ENCODE measurements around the gene ZRANB1.

Gene ZRANB1

DNA sequence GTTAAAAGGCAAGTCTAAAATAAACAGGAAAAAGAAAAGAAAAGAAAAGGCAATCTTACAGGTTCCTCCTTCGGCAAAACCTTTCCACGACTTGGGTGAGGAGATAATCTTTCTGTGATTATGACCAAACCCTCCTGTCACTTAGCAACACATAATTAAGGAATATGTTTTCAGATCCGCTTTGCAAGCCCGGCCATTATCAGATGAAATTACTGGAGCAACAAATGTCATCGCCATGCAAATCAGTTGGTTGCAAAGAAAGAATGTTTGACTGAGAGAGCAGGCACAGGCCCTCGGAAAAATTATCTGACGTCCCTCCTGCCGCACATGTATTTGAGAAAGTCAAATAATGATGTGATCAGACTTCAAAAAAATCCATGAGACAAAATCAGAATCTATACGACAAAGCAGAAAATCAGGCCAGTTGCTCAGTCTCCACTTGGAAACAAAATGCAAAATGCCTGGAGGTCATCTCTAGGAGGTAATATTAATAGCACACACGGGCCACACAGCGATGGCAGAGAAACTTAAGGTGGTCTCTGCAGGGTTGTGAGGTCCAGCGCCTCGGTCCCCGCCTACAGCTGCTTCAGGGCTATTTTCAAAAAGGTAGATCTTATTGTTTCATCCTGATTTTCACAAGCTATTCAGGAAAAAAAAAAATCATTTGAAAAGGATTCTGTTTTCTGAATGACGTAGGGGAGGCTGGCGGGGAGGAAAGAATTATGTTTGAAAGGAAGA is 82.7 kb downstream of the ZRANB1 start:
- TF ChIP-seq, protein P1, sequence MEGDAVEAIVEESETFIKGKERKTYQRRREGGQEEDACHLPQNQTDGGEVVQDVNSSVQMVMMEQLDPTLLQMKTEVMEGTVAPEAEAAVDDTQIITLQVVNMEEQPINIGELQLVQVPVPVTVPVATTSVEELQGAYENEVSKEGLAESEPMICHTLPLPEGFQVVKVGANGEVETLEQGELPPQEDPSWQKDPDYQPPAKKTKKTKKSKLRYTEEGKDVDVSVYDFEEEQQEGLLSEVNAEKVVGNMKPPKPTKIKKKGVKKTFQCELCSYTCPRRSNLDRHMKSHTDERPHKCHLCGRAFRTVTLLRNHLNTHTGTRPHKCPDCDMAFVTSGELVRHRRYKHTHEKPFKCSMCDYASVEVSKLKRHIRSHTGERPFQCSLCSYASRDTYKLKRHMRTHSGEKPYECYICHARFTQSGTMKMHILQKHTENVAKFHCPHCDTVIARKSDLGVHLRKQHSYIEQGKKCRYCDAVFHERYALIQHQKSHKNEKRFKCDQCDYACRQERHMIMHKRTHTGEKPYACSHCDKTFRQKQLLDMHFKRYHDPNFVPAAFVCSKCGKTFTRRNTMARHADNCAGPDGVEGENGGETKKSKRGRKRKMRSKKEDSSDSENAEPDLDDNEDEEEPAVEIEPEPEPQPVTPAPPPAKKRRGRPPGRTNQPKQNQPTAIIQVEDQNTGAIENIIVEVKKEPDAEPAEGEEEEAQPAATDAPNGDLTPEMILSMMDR (conservative IDR thresholded peaks at IDR 0.05; ENCODE audit: low read depth, low read length) = no peak
- DNase-seq (ENCODE audit: low read depth) = no peak

DNA sequence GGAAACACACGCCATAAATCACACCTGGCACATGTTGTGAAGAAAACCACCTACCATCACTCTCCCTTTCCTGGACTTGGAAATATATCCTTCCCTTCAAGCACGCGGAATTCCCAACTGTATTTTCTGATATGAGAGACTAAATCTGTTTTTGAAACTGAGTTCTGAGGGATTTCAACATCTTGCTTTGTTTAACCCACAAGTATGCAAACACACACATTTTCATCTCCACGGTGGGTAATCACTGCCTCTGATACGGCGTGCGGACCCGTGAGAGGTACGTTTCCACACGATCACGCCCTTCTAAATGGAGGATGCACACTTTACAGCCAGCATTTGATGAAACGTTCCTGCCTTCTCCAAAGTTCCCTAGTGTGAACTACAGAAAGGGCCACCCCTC is 83.4 kb downstream of the ZRANB1 start:
- H3K4me3 ChIP-seq (ENCODE audit: low read length) = no peak overlapping the region
- no peak for DNase-seq (ENCODE audit: low read depth)
- TF ChIP-seq, protein P1 (conservative IDR thresholded peaks at IDR 0.05; ENCODE audit: low read depth, low read length) = no peak

More for the DNA sequence above, 82.7 kb downstream of the ZRANB1 start:
- peak overlapping the region; percentile 31 for H3K4me3 ChIP-seq (ENCODE audit: low read length)

DNA sequence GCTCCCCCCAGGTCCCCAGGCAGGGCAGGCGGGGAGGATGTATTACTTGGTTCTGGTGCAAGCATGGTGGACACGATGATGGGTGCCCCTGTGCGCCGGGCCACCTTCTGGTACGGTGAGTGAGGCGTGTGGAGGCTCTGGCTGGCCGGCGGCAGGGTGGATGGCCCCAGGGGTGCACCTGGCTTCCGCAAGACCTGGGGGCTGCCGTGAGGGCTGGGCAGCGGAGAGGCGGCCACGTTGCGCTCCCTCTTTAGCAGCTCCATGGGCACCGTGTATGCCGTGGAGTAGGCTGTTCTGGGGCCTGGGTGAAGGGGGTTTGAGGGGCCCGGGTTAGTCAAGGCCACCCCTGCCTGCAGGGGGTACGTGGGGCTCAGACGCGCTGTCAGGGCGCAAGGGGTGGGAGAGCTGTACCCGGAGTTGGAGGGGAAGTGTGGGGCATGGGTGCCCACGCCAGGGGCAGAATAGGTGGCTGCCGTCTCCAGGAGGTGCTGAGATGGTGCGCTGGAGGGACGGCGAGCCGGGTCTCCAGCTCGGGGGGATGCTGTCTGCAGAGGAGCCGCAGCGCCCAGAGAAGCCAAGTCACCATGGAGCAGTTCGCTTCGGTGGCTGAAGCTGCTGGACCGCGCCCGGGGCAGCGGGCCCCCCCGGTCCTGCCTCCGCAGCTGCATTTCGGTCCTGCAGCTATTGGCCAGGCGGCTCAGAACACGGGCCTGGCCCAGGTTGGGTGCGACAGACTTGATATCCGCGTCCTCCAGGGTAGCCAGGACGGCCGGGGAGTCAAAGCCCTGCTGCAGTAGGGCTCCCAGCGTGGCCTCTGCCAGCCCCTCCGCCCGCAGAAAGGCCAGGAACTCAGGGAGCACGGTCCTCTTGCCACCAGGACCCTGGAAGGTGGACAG is 84.4 kb downstream of the ZRANB1 start:
- TF ChIP-seq, protein P1 (conservative IDR thresholded peaks at IDR 0.05; ENCODE audit: low read depth, low read length) = no peak
- no peak overlapping the region for H3K4me3 ChIP-seq (ENCODE audit: low read length)
- no peak for DNase-seq (ENCODE audit: low read depth)

DNA sequence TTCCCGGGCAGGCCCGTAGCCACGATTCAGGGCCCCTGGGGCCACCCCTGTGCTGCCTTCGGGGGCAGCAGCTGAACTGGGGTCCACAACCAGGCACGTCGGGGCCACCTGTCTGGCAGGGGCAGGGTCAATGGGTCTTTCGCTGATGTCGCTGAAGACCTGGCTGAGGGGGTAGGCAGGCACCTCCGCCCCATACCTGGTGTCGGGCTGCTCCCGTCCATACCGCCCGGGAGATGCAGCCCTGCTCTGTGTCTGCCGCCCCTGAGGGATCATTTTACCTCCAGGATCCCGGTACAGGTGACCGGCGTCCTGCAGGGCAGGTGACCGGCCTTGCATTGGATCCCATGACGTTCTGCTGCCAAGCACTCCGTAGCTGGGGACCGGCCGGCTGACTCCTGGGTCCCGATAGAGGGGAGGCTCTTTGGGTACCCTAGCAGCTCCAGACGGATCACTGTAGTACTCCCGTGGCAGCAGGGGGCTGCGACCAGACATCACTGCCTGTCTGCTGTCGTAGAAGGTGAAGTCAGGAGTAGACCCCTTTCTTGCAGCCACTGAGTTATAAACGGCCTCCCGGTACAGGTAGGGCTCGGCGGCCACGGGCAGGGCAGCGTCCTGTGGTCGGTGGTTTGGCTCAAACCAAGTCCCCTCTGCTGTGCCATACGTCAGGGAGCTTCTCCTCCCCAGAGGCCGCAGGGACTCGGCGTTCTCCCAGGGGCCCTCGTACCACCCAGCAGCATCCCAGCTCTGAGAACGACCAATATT is 85.2 kb downstream of the ZRANB1 start:
- DNase-seq (ENCODE audit: low read depth) = no peak
- TF ChIP-seq, protein P1 (conservative IDR thresholded peaks at IDR 0.05; ENCODE audit: low read depth, low read length) = no peak
- no peak overlapping the region for H3K4me3 ChIP-seq (ENCODE audit: low read length)

DNA sequence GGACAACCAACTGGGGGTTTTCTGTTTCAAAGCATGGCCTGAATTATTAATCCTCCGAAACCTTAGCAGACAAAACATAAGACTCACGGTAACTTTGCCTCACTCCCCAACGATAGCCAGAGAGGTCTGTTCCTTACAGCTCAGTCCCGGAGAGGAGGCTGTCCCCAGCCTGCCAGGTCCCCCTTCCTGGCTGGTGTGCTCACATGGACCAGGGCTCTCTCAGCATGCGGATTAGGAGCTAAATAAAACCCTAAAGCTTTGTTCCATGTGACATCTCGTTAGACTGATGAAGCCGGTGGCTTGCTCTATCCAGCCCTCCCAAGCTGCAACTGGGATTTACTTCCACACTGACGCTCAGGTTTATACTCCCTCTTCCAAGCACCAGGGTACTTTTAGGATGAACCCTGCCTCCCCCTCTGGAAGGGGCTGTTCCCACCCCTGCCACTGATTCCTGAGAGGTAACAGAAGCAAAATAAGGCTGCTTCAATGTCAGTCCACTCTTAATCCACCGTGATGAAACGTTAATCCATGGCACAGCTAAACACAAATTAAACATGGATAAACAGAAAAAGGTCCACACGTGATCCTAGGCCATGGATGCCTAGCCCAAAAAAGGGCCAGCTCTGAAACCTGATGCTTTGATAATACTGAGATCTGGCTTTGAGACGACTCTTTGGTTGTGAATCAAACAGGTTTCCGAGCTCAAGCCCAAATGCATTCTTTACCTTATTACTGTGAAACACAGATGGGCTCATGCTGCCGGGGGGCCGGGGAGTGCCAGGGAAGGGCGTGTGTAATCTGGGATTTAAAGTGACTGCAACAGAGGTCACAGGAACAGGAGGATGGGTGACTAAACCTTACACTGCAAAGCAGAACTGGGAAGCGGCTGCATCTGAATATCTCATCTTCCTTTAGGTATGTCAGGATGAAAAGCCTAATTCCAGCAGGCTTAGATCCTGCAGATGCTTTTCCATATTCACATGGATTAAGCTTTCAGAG is 86.2 kb downstream of the ZRANB1 start:
- TF ChIP-seq, protein P1 (conservative IDR thresholded peaks at IDR 0.05; ENCODE audit: low read depth, low read length) = no peak
- peak; percentile 74 for DNase-seq (ENCODE audit: low read depth)
- H3K4me3 ChIP-seq (ENCODE audit: low read length) = no peak overlapping the region
